Cardiac septum (tissue), 1 donor: ENCODE data around the gene C3orf20. TPM values are rescaled to one million over a fixed set of nuclear protein-coding genes. Genes with fewer than 3 reads are reported as not detected.
"Not testable (repeated sequence)": the region's sequence is repeated elsewhere in the genome, so short reads cannot be mapped to it uniquely, and the experiment has no call there.

Experiments used
- DNase-seq: peaks from one replicate; pipeline ENCODE4 v3.0.0-alpha.2; 2020; ENCODE audit warnings: low spot score
- intact Hi-C: fragments of 100-400 bp; cut with DNase I; formaldehyde crosslinking; loops from one replicate; pipeline ENCODE4 v1.14.0; 2022
- total RNA-seq: library from RNA; stranded (reverse); fragmentation: NEBNext Ultra II Directional; extraction: Animal tissue kit (Norgen Biotek cat#: 25700); gene quantifications from one replicate; pipeline ENCODE4 v1.2.1, GENCODE V29; 2021
- donor health status: DM: no; HTN: no; CAD: no.

Gene C3orf20
- total RNA-seq, 1 donor from 2014 or later: 0.32 TPM

DNA sequence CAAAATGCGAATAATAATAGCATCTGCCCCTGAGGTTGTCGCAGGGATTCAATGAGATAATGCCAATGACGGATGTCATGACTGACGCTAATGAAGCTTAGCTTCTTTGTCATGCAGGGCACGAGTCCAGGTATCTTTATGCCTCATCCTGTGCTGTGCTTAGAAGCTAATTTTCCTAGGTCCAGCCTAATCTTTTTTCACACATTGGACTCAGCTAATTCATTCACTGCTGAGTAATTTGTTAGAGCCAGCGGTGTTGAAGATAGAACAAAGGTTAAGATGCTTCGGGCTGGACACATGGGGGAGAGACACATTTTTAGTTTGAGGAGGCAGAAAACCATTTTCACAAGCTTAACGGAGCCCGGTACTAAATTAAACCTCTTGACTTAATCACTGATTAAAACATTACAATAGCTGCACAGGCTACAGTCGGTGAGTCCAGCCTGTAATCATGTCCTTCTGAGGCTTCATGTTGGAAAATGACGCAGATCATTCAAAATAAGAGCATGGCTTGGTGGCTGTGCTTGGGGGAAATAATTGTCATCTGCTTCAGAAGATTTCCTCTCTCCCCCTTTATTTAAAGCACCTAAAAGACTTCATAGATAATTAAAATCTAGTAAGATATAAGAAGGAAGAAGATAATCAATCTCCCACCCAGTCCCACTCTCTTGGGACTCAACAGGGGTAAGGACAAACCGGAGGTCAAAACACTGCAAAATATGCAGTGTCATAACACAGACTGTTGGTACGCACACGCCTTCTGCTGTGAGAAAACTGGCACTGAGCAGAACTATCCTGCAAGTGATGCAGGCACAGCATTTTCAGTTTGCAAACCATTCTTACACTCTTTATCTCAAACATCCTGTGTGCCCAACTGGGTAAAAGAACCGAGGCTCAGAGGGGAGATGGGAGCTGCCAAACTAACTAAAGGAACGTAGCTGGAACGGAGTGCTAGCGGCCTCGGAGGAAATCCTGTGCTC is 26.7 kb upstream of the C3orf20 start:
- intact Hi-C loops: loop anchor here (5.0 kb wide), 2 partner anchors 91 to 126 kb away; no protein-coding TSS in a partner anchor
- no peak for DNase-seq

DNA sequence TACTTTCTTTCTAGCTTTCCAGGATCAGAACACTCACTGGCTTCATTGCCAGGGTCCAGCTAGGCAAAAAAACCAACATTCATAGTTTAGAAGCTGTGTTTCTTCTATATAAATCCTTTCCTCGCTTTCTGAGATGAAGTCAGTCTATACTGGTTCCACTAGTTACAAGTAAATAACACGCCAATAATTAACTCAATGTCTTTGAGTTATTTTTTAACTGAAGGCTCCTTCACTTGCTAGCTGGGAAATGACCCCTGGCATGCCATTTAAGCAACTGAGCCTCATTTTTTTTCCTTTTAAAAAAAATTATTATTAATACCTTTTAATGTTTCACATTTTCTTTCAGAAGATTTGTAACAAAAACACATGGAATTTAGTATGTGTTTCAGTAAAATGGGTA is 25.5 kb upstream of the C3orf20 start:
- DNase-seq: no peak
- intact Hi-C loops: loop anchor here (5.0 kb wide), 2 partner anchors 92 to 127 kb away; no protein-coding TSS in a partner anchor

DNA sequence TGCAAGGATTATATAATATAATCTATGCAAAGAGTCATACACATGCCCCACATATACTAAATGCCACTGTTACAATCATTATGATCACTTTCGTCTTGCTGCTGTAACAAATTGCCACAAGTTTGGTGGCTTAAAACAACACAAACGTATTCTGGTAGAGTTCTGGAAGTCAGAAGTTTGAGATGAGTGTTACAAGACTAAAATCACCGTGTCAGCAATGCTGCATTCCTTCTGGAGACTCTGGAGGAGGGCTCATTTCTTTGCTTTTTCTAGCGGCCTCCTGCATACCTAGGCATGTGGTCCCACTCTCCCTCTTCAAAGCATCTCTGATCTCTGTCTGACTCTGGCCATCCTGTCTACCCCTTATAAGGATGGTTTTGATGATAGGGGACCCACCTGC is 24.7 kb upstream of the C3orf20 start:
- intact Hi-C loops: loop anchor here (5.0 kb wide), 2 partner anchors 473 to 523 kb away; partner anchors contain the start of genes LSM3, TMEM43 and XPC
- DNase-seq: no peak

DNA sequence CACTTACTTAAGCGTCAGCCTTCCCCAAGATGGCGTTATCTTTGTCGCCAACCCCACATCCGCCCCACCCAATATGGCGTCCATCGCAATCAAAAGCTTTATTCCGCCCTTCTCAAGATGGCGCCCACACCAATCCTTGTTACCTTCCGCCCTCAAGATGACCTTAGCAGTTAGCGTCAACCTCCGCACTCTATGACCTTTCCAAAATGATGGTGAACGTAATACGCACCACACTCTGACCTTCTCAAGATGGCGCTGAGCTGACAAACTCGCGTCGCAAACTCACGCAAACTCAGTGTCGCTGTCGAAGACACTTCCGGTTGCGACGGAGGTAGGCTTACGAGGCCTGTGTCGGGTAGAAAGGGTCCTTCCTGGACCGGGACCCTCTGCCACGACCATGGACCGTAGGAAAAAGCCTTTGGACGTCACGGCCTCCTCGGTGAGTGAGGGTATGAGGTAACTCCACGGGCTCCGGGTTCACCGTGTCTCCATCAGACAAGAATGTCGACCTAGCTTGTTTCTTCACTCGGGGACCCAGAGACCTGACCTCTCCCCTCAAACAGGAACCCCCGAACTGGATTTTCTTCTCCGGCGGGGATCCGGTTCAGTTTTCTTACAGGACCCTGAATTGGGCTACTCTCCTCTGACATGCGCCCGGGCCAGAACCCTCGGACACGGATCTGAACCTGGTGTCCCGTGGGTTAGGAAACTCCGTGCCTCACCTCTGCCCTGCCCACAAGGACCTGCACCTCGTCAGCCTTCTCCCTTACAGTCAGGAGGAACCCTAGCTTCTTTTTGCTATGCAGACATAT is 23.3 kb upstream of the C3orf20 start, which contains the start of gene CCDC174:
CCDC174 (plus strand) TSS at position 323 of the 812 bp plus-strand sequence; CDS start at position 398, 75 bp downstream.
- peak; percentile 98 for DNase-seq
- intact Hi-C loops: loop anchor here (5.0 kb wide), 2 partner anchors 474 to 524 kb away; partner anchors contain the start of genes LSM3, TMEM43 and XPC

DNA sequence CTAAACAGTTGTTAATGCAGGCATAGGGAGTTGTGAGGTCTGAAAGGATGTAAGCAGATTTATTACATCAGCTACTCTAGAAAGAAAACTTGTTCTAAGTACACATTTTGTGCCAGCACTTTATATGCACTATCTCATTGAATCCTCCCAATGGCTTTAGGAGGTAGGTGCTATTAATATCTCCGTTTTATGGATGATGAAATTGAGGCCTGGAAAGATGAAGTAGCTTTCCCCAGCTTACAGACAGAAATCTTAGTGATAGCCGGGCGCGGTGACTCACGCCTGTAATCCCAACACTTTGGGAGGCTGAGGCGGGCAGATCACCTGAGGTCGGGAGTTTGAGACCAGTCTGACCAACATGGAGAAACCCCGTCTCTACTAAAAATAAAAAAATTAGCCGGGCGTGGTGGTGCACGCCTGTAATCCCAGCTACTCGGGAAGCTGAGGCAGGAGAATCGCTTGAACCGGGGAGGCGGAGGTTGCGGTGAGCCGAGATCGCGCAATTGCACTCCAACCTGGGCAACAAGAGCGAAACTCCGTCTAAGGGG is 22.5 kb upstream of the C3orf20 start:
- intact Hi-C loops: loop anchor here (5.0 kb wide), 2 partner anchors 475 to 525 kb away; partner anchors contain the start of genes LSM3, TMEM43 and XPC
- not testable (repeated sequence) for DNase-seq

DNA sequence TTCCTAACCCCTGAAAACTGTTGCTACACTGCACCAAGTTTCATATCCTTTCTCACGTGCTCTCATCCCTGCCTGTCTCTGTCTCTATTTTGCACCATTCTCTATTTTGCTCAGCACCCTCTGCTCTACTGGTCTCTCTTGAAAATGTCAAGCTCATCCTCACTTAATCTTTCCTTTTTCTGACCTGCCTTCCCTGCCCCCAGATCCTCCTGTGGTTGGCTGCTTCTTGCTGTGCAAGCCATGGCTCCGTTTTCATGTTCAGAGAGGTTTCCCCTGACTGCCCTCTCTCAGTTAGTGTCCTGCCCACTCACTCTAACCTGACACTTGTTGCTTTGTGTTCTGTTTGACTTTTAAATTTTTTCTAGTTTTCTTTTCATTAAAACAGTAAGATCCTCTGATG is 17.4 kb upstream of the C3orf20 start:
- intact Hi-C loops: no loop called here
- DNase-seq: no peak

DNA sequence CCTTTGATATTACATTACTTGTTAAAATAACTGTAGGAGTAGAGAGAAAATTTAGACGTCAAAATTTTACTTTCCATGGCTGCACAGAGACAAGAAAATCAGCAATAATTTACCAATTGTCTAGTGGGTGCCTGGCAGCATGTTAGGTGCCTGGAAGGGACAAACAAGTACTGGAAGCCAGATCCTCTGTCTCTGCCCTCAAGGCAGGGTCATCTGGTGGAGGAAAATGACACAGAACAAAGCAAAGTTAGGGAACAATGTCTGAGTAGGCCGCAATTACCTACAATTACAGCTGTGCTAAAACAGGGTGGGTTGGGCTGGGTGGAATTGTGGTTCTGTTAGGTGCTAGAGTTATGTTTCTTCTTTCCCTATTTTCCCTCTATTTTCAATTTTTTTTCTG is 16.0 kb upstream of the C3orf20 start:
- DNase-seq: no peak

DNA sequence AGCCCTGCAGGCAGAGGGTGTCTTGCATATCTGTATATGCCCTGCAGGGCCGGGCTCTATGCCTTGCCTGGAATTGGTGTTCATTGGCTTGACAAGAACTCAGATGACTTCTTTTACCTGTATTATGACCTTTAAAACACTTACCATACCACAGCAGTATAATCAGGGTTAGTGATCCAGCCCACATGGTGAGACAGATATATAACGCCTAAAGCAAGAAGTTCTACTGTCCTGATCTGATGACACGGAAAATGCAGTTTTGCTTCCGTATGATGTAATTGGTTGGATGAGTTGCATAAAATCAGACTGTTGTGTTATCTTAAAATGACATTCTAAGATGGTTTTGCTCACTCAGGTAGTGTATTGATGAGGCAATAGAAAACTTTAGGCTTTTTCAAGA is 14.0 kb upstream of the C3orf20 start:
- no peak for DNase-seq
- intact Hi-C loops: no loop called here

More for the DNA sequence above, 16.0 kb upstream of the C3orf20 start:
- intact Hi-C loops: no loop called here

DNA sequence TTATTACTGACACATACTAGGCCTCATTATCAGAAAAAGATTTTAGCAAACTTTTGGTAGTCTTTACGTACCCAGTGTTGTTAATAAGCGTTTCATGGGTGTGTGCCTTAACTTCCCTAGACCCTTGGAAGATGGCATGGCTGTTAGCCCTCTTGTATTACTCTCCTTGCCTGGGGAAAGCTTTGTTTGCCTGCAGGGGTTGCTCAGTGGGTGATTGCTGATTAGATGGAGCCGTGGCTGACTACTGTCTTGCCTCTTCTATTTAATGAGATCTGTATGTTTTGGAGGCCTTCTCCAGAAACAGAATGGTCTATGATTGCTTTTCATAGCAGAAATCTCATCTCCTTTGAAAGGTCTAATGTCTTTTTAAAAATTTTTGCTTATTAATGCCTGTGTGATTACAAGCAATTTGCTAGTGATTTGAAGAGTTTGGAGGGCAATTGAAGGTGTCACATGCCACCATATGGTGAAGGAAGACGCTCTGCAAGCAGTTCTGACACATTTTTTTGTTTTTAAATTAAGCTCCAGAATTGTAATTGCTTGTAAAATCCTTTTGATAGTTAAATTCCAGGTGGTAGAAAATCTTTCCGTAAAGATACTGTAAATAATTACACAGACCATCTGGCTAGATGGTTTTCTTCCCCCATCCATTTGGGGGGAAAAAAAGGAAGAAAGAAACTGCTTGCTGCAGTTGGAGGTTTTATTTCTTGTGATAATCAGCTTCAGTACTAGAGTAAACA is 11.4 kb upstream of the C3orf20 start:
- intact Hi-C loops: no loop called here
- DNase-seq: no peak

DNA sequence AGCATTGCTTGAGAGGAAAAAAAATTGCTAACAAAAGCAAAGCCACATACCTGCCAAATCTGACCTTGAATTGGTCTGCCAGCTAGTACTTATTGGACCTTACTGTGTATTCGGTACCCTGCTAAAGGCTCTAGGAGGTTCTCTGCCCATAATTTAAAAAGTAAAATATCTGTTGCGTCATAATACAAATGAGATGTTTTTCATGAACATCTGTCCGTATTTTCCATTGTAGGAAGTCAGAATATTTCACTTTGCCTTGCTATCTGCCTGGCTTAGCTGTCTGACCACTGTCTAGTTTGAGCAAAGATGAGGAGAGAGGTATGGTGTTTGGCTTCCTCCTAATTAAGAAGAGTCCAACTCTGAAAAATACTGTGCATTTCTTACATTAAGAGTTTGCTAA is 10.8 kb upstream of the C3orf20 start:
- DNase-seq: no peak
- intact Hi-C loops: no loop called here

DNA sequence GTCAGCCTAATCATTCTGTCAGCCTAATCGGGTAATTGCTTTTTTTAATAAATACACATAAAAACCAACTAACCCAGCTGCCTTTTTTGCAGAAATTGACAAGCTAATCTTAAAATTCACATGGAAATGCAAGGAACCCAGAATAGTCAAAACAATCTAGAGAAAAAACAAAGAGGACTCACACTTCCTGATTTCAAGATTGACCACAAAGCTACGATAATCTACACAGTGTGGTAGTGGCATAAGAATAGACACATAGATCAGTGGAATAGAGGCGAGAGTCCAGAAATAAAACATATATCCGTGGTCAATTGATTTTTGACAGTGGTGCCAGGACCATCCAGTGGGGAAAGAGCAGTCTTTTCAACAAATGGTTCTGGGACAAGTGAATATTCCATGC is 2.4 kb upstream of the C3orf20 start:
- intact Hi-C loops: no loop called here
- no peak for DNase-seq

DNA sequence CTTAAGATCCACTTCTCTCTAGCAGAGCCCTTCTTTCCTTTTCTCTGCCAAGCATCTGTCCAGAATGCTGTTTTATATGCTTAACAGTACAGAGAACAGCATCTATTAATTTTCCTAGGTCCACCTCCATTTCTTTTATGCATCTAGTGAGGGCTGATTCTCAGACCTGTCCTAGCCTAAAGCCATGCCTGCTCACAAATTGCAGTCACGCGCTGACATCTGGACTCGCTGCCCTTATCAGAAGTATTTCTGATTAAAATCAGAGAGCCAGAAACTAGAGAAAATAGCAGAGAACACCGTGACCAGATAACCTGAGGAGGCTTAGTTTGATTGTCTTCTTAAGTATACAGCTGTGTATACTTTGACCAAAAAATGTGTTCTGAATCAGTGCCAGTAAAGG is 1.9 kb downstream of the C3orf20 start:
- intact Hi-C loops: no loop called here
- DNase-seq: no peak

DNA sequence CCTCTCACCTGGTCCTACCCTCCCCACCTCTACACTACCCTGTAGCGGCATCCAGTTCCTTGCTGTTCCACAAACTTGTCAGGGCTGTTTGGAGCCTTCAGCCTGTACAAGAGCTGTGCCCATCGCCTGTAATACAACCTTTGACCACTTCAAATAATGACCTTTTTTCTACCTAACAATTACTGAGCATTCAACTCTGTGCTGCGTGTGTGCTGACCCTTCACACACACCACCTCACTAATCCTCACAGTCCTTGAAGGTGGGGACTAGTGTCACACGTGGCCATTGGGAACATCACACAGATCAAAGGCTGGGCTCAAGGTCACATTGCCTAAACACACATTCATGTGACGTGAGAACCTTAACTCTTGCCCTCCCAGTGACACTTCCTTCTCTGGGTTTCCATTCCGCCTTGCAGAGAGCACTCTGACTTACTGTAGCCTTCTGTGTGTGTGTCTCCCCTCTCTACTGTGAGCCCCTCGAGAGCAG is 3.1 kb downstream of the C3orf20 start:
- no peak for DNase-seq
- intact Hi-C loops: no loop called here

DNA sequence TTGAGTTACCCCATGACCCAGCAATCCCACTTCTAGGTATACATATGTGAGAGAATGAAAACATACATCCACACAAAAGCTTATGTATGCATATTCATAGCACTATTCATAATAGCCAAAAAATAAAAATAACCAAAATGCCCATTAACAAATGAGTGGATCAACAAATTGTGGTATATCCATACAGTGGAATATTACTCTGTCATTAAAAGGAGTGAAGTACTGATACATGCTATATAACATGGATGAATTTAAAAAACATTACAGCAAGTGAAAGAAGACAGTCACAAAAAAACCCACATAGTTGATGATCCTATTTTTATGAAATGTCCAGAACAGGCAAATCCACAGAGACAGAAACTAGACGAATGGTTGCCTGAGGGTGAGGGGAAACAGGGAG is 5.2 kb downstream of the C3orf20 start:
- DNase-seq: no peak
- intact Hi-C loops: no loop called here

DNA sequence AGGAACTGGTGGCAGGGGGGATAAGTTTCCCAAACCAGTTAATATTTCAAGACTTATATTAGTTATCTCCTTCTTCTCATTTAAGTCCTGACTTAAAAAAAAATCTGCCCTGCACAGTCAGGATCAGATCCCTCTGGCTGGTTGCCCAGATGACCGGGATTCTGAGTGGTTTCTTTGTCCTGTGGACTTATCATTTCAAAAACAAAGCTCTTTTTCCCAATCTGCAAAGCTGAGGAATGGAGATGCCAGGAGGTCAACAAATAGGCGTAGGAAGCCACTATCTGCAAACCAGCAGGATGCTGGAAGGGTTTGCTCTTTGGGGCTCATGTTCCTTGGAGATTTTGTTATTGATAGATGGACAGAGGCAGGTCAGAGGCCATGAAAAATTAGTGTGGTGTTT is 5.8 kb downstream of the C3orf20 start:
- no peak for DNase-seq
- intact Hi-C loops: no loop called here

DNA sequence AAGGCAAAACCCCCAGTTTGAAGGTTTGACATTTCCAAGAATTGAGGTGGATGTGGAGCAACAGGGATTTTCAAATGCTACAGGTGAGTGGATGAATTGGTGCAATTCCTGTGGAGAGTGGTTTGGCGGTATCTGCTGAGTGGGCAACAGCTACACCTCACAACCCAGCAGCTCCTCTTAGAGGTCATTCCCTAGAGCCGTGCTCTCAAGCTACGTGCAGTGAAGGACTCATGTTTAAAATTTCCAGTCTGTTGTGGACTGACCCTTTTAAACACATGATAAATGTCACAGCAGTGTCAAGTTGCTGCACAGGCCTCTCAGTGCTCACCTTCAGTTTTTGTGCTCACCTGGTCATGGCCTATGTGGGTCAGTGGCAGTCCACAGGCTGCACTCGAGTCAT is 9.5 kb downstream of the C3orf20 start:
- intact Hi-C loops: no loop called here

DNA sequence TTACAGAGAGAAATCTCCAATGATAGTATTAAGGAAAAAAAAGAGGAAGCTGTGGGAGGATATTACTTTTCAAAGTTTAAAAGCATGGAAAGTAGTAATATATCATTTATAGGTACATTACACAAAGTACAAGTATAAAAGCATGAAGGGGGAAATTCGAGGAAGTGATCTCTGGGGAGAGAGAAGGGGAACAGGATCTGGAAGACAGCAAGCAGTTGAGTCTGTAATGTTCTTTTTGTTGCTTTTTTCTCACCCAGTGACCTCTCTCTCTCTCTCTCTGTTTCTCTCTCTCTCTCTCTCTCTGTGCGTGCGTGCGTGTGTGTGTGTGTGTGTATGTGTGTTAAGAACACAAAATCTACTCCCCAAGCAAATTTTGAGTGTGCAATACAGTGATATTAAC is 10.2 kb downstream of the C3orf20 start:
- DNase-seq: no peak
- intact Hi-C loops: no loop called here

More for the DNA sequence above, 9.5 kb downstream of the C3orf20 start:
- DNase-seq: no peak

DNA sequence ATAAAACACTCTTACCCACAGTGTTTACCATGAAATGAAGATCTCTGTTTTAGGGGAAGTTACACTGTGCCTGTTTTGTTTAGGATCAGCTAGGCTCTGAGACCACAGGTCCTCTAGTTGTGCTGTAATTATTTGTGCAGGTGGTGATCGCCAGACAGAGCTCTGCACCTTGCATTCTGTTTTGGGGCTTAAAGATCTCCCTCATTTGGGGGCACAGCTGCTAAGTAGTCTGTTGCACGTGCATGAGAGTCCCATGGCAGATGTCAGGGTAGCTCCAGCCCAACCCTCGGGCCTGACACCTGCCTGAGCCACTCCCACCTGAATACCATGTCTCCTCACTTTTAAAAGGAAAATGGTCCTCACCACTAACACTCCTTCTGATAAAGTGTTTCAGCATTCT is 12.4 kb downstream of the C3orf20 start:
- DNase-seq: no peak
- intact Hi-C loops: no loop called here

DNA sequence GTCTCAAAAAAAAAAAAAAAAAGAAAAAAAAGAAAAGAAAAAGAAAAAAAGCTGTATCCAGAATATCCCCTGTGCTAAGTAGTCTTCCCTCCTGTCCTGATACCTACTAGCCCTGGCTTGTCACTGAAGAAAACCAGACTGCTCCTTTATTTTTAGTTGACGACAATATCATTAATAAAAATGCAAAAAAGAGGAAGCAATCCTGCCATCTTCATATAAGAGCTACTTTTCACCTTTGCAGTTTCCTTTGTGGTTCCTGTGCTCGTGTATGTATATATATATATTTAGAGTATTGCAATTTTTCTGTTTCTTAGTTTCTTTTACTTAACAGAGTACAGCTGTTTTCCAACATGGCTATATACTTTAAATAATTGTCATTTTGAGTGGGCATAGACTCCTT is 13.6 kb downstream of the C3orf20 start:
- DNase-seq: no peak
- intact Hi-C loops: no loop called here
